ENCODE results near the gene KCNMB4. TPM values are rescaled to one million over a fixed set of nuclear protein-coding genes. Genes with fewer than 3 reads are reported as not detected.

Gene KCNMB4
- total RNA-seq, 2 donors from 2014 or later, result 2.3 to 2.6 TPM

DNA sequence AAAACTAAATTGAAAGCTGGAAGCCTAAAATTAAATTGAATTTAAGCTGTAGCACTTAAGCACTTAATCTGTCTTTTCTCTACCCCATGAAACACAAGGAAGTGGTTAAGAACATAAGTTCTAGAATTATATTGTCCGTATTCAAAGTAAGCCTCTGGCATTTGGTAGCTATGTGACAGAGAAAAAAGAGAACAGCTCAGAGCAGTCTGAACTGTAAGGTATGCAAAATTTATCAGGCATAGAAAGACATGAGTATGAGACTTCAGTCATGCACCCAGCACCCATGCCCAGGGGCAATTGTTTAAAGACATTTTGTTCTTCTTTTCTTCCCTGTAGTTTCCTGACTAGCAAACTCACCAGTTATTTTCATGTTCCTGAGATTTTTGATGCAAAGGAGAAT lies 116.7 kb downstream of the KCNMB4 start:
- DNase-seq (no peak), ATAC-seq (no peak)
- intact Hi-C loops (cut with DNase I), result no loop called here

Other genes with a start within 250 kb of the KCNMB4 start
- 10 to 100 TPM; 36.0 to 44.8 TPM for gene CNOT2, start 122.9 kb upstream of the KCNMB4 start, total RNA-seq

All from left cardiac atrium (tissue), 4 donors.